Stimulated activated naive CD8-positive, alpha-beta T cell treated with anti-CD3 and anti-CD28 coated beads, Interleukin-15, Interleukin-2, amounts not matched to agents 100 ng/mL and 50 ng/mL, for 24 hours (primary cell): Measurements from ENCODE around the gene AGPAT2.
"Not testable (repeated sequence)": the region's sequence is repeated elsewhere in the genome, so short reads cannot be mapped to it uniquely, and the experiment has no call there.

Experiments used
- H3K27ac Mint-ChIP-seq: one replicate; pipeline ENCODE4 v1.8.0; 2021; ENCODE audit warnings: mild to moderate bottlenecking, mixed read lengths
- H3K27me3 Mint-ChIP-seq: one replicate; pipeline ENCODE4 v1.8.0; 2021; ENCODE audit warnings: mixed read lengths
- H3K36me3 Mint-ChIP-seq: one replicate; pipeline ENCODE4 v1.8.0; 2021; ENCODE audit warnings: low read depth, mixed read lengths
- H3K4me1 Mint-ChIP-seq: one replicate; pipeline ENCODE4 v1.8.0; 2021; ENCODE audit warnings: low read depth, mixed read lengths
- H3K4me3 Mint-ChIP-seq: one replicate; pipeline ENCODE4 v1.8.0; 2021; ENCODE audit warnings: mild to moderate bottlenecking, mixed read lengths
- H3K9me3 Mint-ChIP-seq: one replicate; pipeline ENCODE4 v1.8.0; 2021; ENCODE audit warnings: mixed read lengths

AGPAT2 gene

GRCh38 chr9:136712690-136713544, 25.7 kb upstream of the AGPAT2 start:
- Mint-ChIP-seq H3K9me3 (no peaks in the 10 kb centered on the region), H3K36me3 (no peaks in the 10 kb centered on the region), H3K27me3 (peaks cover 31% of the 10 kb centered on the region), H3K27ac (no peak overlapping the region), H3K4me1 (no peaks in the 10 kb centered on the region), H3K4me3 (no peak overlapping the region)

GRCh38 chr9:136711751-136712689, 24.8 kb upstream of the AGPAT2 start, which contains the start of gene DIPK1B:
DIPK1B (plus strand) TSS chr9:136712572; CDS start chr9:136712666, 94 bp downstream.
- no peak within 1 kb of the TSS for H3K27ac Mint-ChIP-seq
- H3K27me3 Mint-ChIP-seq: peaks cover 31% of the 10 kb centered on the region
- H3K9me3 Mint-ChIP-seq: no peaks in the 10 kb centered on the region
- no peaks in the 10 kb centered on the region for H3K36me3 Mint-ChIP-seq
- no peaks in the 10 kb centered on the region for H3K4me1 Mint-ChIP-seq
- peak within 1 kb of the TSS; percentile 48 for H3K4me3 Mint-ChIP-seq

GRCh38 chr9:136711219-136711648, 24.0 kb upstream of the AGPAT2 start:
- H3K36me3 Mint-ChIP-seq, H3K9me3 Mint-ChIP-seq, H3K4me1 Mint-ChIP-seq, H3K27ac Mint-ChIP-seq: not testable (repeated sequence)
- Mint-ChIP-seq H3K4me3 (peak overlapping the region; percentile 48), H3K27me3 (peaks cover 31% of the 10 kb centered on the region)

- Mint-ChIP-seq H3K4me3 (no peak overlapping the region), H3K9me3 (no peaks in the 10 kb centered on the region), H3K36me3 (no peaks in the 10 kb centered on the region), H3K4me1 (no peaks in the 10 kb centered on the region), H3K27me3 (peaks cover 32% of the 10 kb centered on the region), H3K27ac (no peak overlapping the region)
These were observed 23.3 kb upstream of the AGPAT2 start for GRCh38 chr9:136710543-136710942.

- Mint-ChIP-seq H3K4me1 (no peaks in the 10 kb centered on the region), H3K27me3 (peaks cover 33% of the 10 kb centered on the region), H3K27ac (no peak overlapping the region), H3K4me3 (no peak overlapping the region), H3K36me3 (no peaks in the 10 kb centered on the region), H3K9me3 (no peaks in the 10 kb centered on the region)
These were observed 22.3 kb upstream of the AGPAT2 start for GRCh38 chr9:136709454-136710109.

- Mint-ChIP-seq H3K4me1 (peaks cover 5% of the 10 kb centered on the region), H3K27me3 (peaks cover 23% of the 10 kb centered on the region), H3K36me3 (no peaks in the 10 kb centered on the region), H3K4me3 (no peak overlapping the region), H3K27ac (no peak overlapping the region), H3K9me3 (no peaks in the 10 kb centered on the region)
These were observed 20.7 kb upstream of the AGPAT2 start for GRCh38 chr9:136707849-136708517.

GRCh38 chr9:136707011-136707410, 19.8 kb upstream of the AGPAT2 start:
- Mint-ChIP-seq H3K27ac (no peak overlapping the region), H3K36me3 (no peaks in the 10 kb centered on the region), H3K27me3 (peaks cover 26% of the 10 kb centered on the region), H3K4me1 (peaks cover 10% of the 10 kb centered on the region), H3K9me3 (no peaks in the 10 kb centered on the region), H3K4me3 (no peak overlapping the region)

GRCh38 chr9:136705564-136705963, 18.3 kb upstream of the AGPAT2 start:
- Mint-ChIP-seq H3K27ac (no peak overlapping the region), H3K9me3 (no peaks in the 10 kb centered on the region), H3K4me3 (no peak overlapping the region), H3K4me1 (peaks cover 22% of the 10 kb centered on the region), H3K36me3 (no peaks in the 10 kb centered on the region), H3K27me3 (peaks cover 14% of the 10 kb centered on the region)

- Mint-ChIP-seq H3K27me3 (peaks cover 13% of the 10 kb centered on the region), H3K4me1 (peaks cover 27% of the 10 kb centered on the region)
- not testable (repeated sequence) for H3K27ac Mint-ChIP-seq, H3K36me3 Mint-ChIP-seq, H3K9me3 Mint-ChIP-seq, H3K4me3 Mint-ChIP-seq
These were observed 17.5 kb upstream of the AGPAT2 start for GRCh38 chr9:136704741-136705140.

GRCh38 chr9:136703276-136703860, 16.1 kb upstream of the AGPAT2 start:
- Mint-ChIP-seq H3K4me3 (no peak overlapping the region), H3K27me3 (peaks cover 13% of the 10 kb centered on the region), H3K36me3 (no peaks in the 10 kb centered on the region), H3K27ac (no peak overlapping the region), H3K9me3 (no peaks in the 10 kb centered on the region), H3K4me1 (peaks cover 27% of the 10 kb centered on the region)

GRCh38 chr9:136701668-136702053, 14.4 kb upstream of the AGPAT2 start:
- H3K4me3 Mint-ChIP-seq: peak overlapping the region; percentile 83
- no peaks in the 10 kb centered on the region for H3K36me3 Mint-ChIP-seq
- no peaks in the 10 kb centered on the region for H3K9me3 Mint-ChIP-seq
- peaks cover 13% of the 10 kb centered on the region for H3K27me3 Mint-ChIP-seq
- peaks cover 27% of the 10 kb centered on the region for H3K4me1 Mint-ChIP-seq
- peak overlapping the region; percentile 40 for H3K27ac Mint-ChIP-seq

GRCh38 chr9:136700959-136701667, 13.9 kb upstream of the AGPAT2 start:
- Mint-ChIP-seq H3K27ac (peak overlapping the region; percentile 89), H3K4me3 (peak overlapping the region; percentile 83), H3K27me3 (peaks cover 13% of the 10 kb centered on the region), H3K36me3 (no peaks in the 10 kb centered on the region), H3K9me3 (no peaks in the 10 kb centered on the region), H3K4me1 (peaks cover 27% of the 10 kb centered on the region)

- H3K4me3 Mint-ChIP-seq: no peak overlapping the region
- peaks cover 27% of the 10 kb centered on the region for H3K4me1 Mint-ChIP-seq
- no peak overlapping the region for H3K27ac Mint-ChIP-seq
- H3K27me3 Mint-ChIP-seq: peaks cover 6% of the 10 kb centered on the region
- no peaks in the 10 kb centered on the region for H3K9me3 Mint-ChIP-seq
- H3K36me3 Mint-ChIP-seq: no peaks in the 10 kb centered on the region
These were observed 13.0 kb upstream of the AGPAT2 start for GRCh38 chr9:136700304-136700703.
